Keratinocyte (primary cell): ENCODE measurements around the gene RANBP3L. TPM values are rescaled to one million over a fixed set of nuclear protein-coding genes. Genes with fewer than 3 reads are reported as not detected.

Experiments used
- DNase-seq: peaks from one replicate; pipeline ENCODE4 v3.0.0-alpha.2; 2011; ENCODE audit warnings: low read depth, missing footprints, low spot score
- FAIRE-seq: peaks from 2 replicates; lab custom pipeline; 2011; peaks lifted over from hg19 to GRCh38; lab: Jason Lieb, UNC
- H2AFZ ChIP-seq: 2 replicates; pipeline ENCODE4 v1.6.0; 2012; ENCODE audit warnings: low read length, control low read depth, inconsistent platforms; ENCODE audit not compliant: control insufficient read depth
- H3K27ac ChIP-seq: 2 replicates; pipeline ENCODE4 v1.5.1; 2011; ENCODE audit warnings: low read length; ENCODE audit not compliant: control insufficient read depth, insufficient read depth
- H3K27me3 ChIP-seq: 3 replicates; pipeline ENCODE4 v1.6.0; 2011; ENCODE audit warnings: low read length; ENCODE audit not compliant: control insufficient read depth, insufficient read depth; ENCODE audit errors: extremely low read depth
- H3K36me3 ChIP-seq, 2 experiments: 2 replicates in 1 of 2; 3 replicates in 1 of 2; pipeline ENCODE4 v1.5.1; 2011; ENCODE audit warnings: low read length in 2 of 2, mild to moderate bottlenecking in 1 of 2; ENCODE audit not compliant: control insufficient read depth in 2 of 2, insufficient read depth in 2 of 2; ENCODE audit errors: extremely low read depth in 1 of 2
- H3K4me1 ChIP-seq: 3 replicates; pipeline ENCODE4 v1.5.1; 2011; ENCODE audit warnings: low read length; ENCODE audit not compliant: control insufficient read depth, insufficient read depth; ENCODE audit errors: extremely low read depth
- H3K4me2 ChIP-seq: 3 replicates; pipeline ENCODE4 v1.6.0; 2011; ENCODE audit warnings: low read depth, low read length; ENCODE audit not compliant: control insufficient read depth, insufficient read depth; ENCODE audit errors: extremely low read depth
- H3K4me3 ChIP-seq, 3 experiments: fragments of 200-600 bp in 1 of 3; sonication (generic) in 1 of 3; 2 replicates in 2 of 3; 3 replicates in 1 of 3; pipeline ENCODE4 v1.5.1; 2011 to 2016; ENCODE audit warnings: low read length in 3 of 3, mild to moderate bottlenecking in 3 of 3, control low read depth in 2 of 3, inconsistent platforms in 1 of 3, low read depth in 1 of 3, mixed read lengths in 1 of 3, mixed run types in 1 of 3, moderate library complexity in 1 of 3; ENCODE audit not compliant: control insufficient read depth in 2 of 3, insufficient read depth in 2 of 3; ENCODE audit errors: extremely low read depth in 1 of 3
- H3K79me2 ChIP-seq: 2 replicates; pipeline ENCODE4 v1.6.0; 2012; ENCODE audit warnings: low read length; ENCODE audit not compliant: control insufficient read depth, insufficient read depth
- H3K9ac ChIP-seq: 3 replicates; pipeline ENCODE4 v1.6.0; 2011; ENCODE audit warnings: low read length; ENCODE audit not compliant: control insufficient read depth, insufficient read depth; ENCODE audit errors: extremely low read depth
- H3K9me1 ChIP-seq: 3 replicates; pipeline ENCODE4 v1.6.0; 2011; ENCODE audit warnings: low read length; ENCODE audit not compliant: control insufficient read depth, insufficient read depth; ENCODE audit errors: extremely low read depth
- H3K9me3 ChIP-seq: 2 replicates; pipeline ENCODE4 v1.5.1; 2012; ENCODE audit warnings: low read depth, low read length; ENCODE audit not compliant: control insufficient read depth
- H4K20me1 ChIP-seq: 3 replicates; pipeline ENCODE4 v1.6.0; 2011; ENCODE audit warnings: low read length; ENCODE audit not compliant: control insufficient read depth, insufficient read depth; ENCODE audit errors: extremely low read depth
- EZH2 ChIP-seq: IDR thresholded peaks from one replicate; pipeline ENCODE4 v1.6.1; 2012; ENCODE audit warnings: inconsistent platforms, mild to moderate bottlenecking, low read length, moderate library complexity
- dilution Hi-C: fragments of 300-500 bp; cut with MboI; formaldehyde crosslinking; loops from one replicate; pipeline ENCODE4 v1.7.0; 2020; ENCODE audit warnings: low sequenced_read_pairs; ENCODE audit not compliant: extremely low pct_ligation_motif_present
- polyA plus RNA-seq, 5 experiments: library from polyadenylated mRNA; depleted of rRNA in 3 of 5; stranded (reverse) in 3 of 5; stranded (forward) in 1 of 5; unstranded in 1 of 5; fragments of >200 nt; gene quantifications; 1 replicate in 1 of 5; 2 replicates in 3 of 5; 3 replicates in 1 of 5; pipeline versions ENCODE4 v1.2.1 to v1.2.3, GENCODE V29; 2011 to 2012; ENCODE audit warnings: missing spikeins in 2 of 5, low read depth in 1 of 5, low replicate concordance in 1 of 5
- TF ChIP-seq, protein P1 (sequence below), 3 experiments: IDR thresholded peaks in 1 of 3; conservative IDR thresholded peaks in 1 of 3; optimal IDR thresholded peaks in 1 of 3; 2 replicates in 2 of 3; 3 replicates in 1 of 3; pipeline versions ENCODE3 to v1.5.1; 2011; ENCODE audit warnings: low read length in 3 of 3, mild to moderate bottlenecking in 3 of 3, moderate library complexity in 2 of 3, control low read depth in 1 of 3, inconsistent platforms in 1 of 3; ENCODE audit not compliant: insufficient read depth in 2 of 3; ENCODE audit errors: extremely low read depth in 1 of 3

Gene RANBP3L
- polyA plus RNA-seq, 1 donor (not counting 4 experiments of a cell fraction or from before 2014, with no cell fraction given): not detected

DNA sequence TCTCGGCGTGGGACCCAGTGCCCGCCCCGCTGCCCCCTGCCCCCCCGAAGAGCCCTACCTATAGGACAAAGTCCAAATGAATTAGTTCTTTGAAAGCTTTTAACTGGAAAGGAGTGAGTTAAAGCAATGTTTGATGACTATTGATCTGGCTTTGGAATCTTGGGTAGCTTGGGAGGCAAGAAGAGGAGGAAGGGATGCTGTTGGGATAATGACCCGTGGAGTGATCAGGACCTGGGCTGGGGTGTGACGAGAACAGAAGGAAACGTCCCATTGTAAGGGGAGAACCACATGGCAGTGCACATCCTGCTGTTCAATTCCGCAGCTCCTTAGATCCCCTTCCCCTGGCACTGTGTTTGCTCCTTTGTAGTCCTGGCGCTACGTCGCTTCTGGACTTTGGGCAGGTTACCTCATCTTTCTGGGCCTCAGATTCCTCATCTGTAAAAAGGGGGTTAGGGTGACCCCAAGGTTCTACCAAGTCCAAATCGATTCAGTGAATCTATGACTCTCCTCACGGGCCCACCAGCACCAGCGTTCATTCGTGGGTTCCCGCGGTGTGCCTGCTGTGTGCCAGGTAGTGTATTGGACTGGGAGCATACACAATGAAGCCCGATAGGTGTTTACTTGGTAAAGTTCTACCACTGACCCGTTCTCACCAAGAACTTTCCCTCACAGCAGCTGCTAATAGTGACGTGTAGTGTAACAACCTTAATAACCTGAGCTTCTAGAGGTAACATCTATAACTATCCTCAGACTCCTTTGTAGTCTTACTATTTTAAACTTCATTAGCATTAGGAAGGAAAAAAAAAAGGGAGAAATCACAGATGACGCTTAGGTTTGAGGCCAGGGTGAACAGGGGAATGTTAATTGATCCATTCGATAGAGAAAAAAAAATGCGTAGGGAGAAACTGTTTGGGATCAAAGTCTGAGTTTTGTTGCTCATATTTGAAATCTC lies 58.9 kb downstream of the RANBP3L start:
- Histone ChIP-seq H3K9me3 (no peaks in the 10 kb centered on the region), H3K4me1 (peaks cover 15% of the 10 kb centered on the region), H3K4me2 (peak overlapping the region; percentile 65), H3K27me3 (peaks cover 3% of the 10 kb centered on the region), H2AFZ (peak overlapping the region; percentile 65), H3K4me3 (peak overlapping the region; percentile 68 to 84 (median 83)), H3K27ac (no peak overlapping the region), H3K79me2 (peaks cover 19% of the 10 kb centered on the region), H3K9ac (peak overlapping the region; percentile 93), H3K9me1 (no peaks in the 10 kb centered on the region), H4K20me1 (no peaks in the 10 kb centered on the region), H3K36me3 (no peaks in the 10 kb centered on the region)
- DNase-seq (no peak), FAIRE-seq (no peak)
- dilution Hi-C loops: no loop called here
- TF ChIP-seq EZH2: no peak
- TF ChIP-seq, protein P1, sequence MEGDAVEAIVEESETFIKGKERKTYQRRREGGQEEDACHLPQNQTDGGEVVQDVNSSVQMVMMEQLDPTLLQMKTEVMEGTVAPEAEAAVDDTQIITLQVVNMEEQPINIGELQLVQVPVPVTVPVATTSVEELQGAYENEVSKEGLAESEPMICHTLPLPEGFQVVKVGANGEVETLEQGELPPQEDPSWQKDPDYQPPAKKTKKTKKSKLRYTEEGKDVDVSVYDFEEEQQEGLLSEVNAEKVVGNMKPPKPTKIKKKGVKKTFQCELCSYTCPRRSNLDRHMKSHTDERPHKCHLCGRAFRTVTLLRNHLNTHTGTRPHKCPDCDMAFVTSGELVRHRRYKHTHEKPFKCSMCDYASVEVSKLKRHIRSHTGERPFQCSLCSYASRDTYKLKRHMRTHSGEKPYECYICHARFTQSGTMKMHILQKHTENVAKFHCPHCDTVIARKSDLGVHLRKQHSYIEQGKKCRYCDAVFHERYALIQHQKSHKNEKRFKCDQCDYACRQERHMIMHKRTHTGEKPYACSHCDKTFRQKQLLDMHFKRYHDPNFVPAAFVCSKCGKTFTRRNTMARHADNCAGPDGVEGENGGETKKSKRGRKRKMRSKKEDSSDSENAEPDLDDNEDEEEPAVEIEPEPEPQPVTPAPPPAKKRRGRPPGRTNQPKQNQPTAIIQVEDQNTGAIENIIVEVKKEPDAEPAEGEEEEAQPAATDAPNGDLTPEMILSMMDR (optimal IDR thresholded peaks at IDR 0.05 in 1 of 3, IDR thresholded peaks at IDR 0.05 in 1 of 3, conservative IDR thresholded peaks at IDR 0.05 in 1 of 3; ENCODE audit: extremely low read depth in 1 of 3, insufficient read depth in 2 of 3, low read length in 3 of 3): no peak

- Histone ChIP-seq H3K9me3 (no peaks in the 10 kb centered on the region), H3K79me2 (peaks cover 22% of the 10 kb centered on the region), H3K36me3 (no peaks in the 10 kb centered on the region), H2AFZ (peak within 1 kb of the TSS; percentile 93), H3K4me3 (peak within 1 kb of the TSS; percentile 68 to 84 (median 83)), H3K9ac (peak within 1 kb of the TSS; percentile 93), H3K27ac (peak within 1 kb of the TSS; percentile 84), H3K27me3 (peaks cover 3% of the 10 kb centered on the region), H3K4me1 (peaks cover 18% of the 10 kb centered on the region), H3K4me2 (peak within 1 kb of the TSS; percentile 95), H3K9me1 (no peaks in the 10 kb centered on the region), H4K20me1 (no peaks in the 10 kb centered on the region)
- FAIRE-seq (no peak), DNase-seq (no peak)
- dilution Hi-C loops: no loop called here
- TF ChIP-seq EZH2: no peak
- TF ChIP-seq, protein P1 (optimal IDR thresholded peaks at IDR 0.05 in 1 of 3, IDR thresholded peaks at IDR 0.05 in 1 of 3, conservative IDR thresholded peaks at IDR 0.05 in 1 of 3; ENCODE audit: extremely low read depth in 1 of 3, insufficient read depth in 2 of 3, low read length in 3 of 3): peak; percentile 38 to 54 (median 48)
These were observed 59.8 kb downstream of the RANBP3L start, which contains the start of gene NADK2 for GRCh38 chr5:36241631-36242533. TSS of gene NADK2 (minus strand) at chr5:36241925. CDS start at chr5:36241798, 127 bp downstream.
